Calu3 (cell line): ENCODE data around the gene COL6A3. TPM values are rescaled to one million over a fixed set of nuclear protein-coding genes. Genes with fewer than 3 reads are reported as not detected.

ENCODE experiments used
- Bru-seq: library from RNA; stranded (reverse); fragments of 400-500 nt; gene quantifications from one replicate; lab custom pipeline; 2021; lab: Mats Ljungman, UMichigan
- BruChase-seq, 2 experiments: library from RNA; stranded (reverse); fragments of 400-500 nt; gene quantifications; one replicate each; lab custom pipeline; 2021; lab: Mats Ljungman, UMichigan
- BruUV-seq: library from RNA; stranded (reverse); fragments of 400-500 nt; replicated peaks from 2 replicates; lab custom pipeline; 2021; lab: Mats Ljungman, UMichigan
- CTCF ChIA-PET: fragments of 300-600 bp; sonication (Branson Sonifier 250); formaldehyde crosslinking; loops from one replicate; lab custom pipeline; 2022; ENCODE audit warnings: antibody characterized with exemption; lab: Charles Lee
- DNase-seq: peaks from one replicate; pipeline ENCODE4 v3.0.0; 2022
- H3K27ac Mint-ChIP-seq: one replicate; pipeline ENCODE4 v1.8.0; 2022; ENCODE audit warnings: mixed read lengths; ENCODE audit not compliant: unreplicated experiment
- H3K27me3 Mint-ChIP-seq: one replicate; pipeline ENCODE4 v1.8.0; 2022; ENCODE audit warnings: mixed read lengths; ENCODE audit not compliant: unreplicated experiment
- H3K36me3 Mint-ChIP-seq: one replicate; pipeline ENCODE4 v1.8.0; 2022; ENCODE audit warnings: mild to moderate bottlenecking, moderate library complexity, mixed read lengths; ENCODE audit not compliant: insufficient read depth, unreplicated experiment
- H3K4me1 Mint-ChIP-seq: one replicate; pipeline ENCODE4 v1.8.0; 2022; ENCODE audit warnings: mild to moderate bottlenecking, low read depth, mixed read lengths; ENCODE audit not compliant: unreplicated experiment
- H3K4me3 Mint-ChIP-seq: one replicate; pipeline ENCODE4 v1.8.0; 2022; ENCODE audit warnings: mild to moderate bottlenecking, low read depth, moderate library complexity, mixed read lengths; ENCODE audit not compliant: unreplicated experiment
- H3K9me3 Mint-ChIP-seq: one replicate; pipeline ENCODE4 v1.8.0; 2022; ENCODE audit warnings: low read depth, mixed read lengths; ENCODE audit not compliant: unreplicated experiment
- CTCF ChIP-seq: fragments of 200-600 bp; IDR thresholded peaks from one replicate; pipeline ENCODE4 v1.8.0; 2022; ENCODE audit warnings: antibody characterized with exemption; ENCODE audit not compliant: unreplicated experiment
- intact Hi-C: fragments of 100-400 bp; cut with micrococcal nuclease; formaldehyde crosslinking; loops from one replicate; pipeline ENCODE4 v1.10.0; 2022; ENCODE audit not compliant: unreplicated experiment
- long read RNA-seq: library from polyadenylated mRNA; stranded (forward); transcript quantifications from one replicate; pipeline ENCODE4 v2.0.0, GENCODE V29; 2022
- total RNA-seq: library from RNA; stranded (reverse); gene quantifications from 2 replicates; pipeline ENCODE4 v1.2.3, GENCODE V29; 2022

Gene COL6A3
- total RNA-seq, result 0.07 TPM in 1 of 2 replicates, not detected in the other
- percentile 2 among the genes with signal in this experiment for Bru-seq, nascent RNA
- BruChase-seq, experiment 1, labeled RNA remaining after a 6-hour chase, result percentile 1 among the genes with signal in this experiment
- not detected for BruChase-seq, experiment 2, labeled RNA remaining after a 2-hour chase
- long read RNA-seq, result 0 reads

GRCh38 chr2:237413777-237414661 is at the start of gene COL6A3:
Gene COL6A3 (minus strand): TSS chr2:237414164. CDS start chr2:237396817, 17,347 bp downstream.
- peaks cover 83% of the 10 kb centered on the region for H3K27me3 Mint-ChIP-seq
- no peak within 1 kb of the TSS for H3K4me3 Mint-ChIP-seq
- H3K36me3 Mint-ChIP-seq, result no peaks in the 10 kb centered on the region
- no peaks in the 10 kb centered on the region for H3K9me3 Mint-ChIP-seq
- intact Hi-C loops, result loop anchor here (5.0 kb wide), 1 partner anchor 262 kb away; no protein-coding TSS in a partner anchor
- TF ChIP-seq CTCF, result no peak
- no peaks in the 10 kb centered on the region for H3K4me1 Mint-ChIP-seq
- DNase-seq, result no peak
- H3K27ac Mint-ChIP-seq, result no peak within 1 kb of the TSS
- BruUV-seq, result no TSS peak
- CTCF ChIA-PET, result interaction anchor here (1.7 kb wide), 1 partner anchor 8 kb away, joined by 4 read pairs; no protein-coding TSS in a partner anchor

GRCh38 chr2:237459741-237460174 is 45.8 kb upstream of the COL6A3 start:
- no TSS peak for BruUV-seq
- CTCF ChIA-PET, result no interaction called here
- H3K27ac Mint-ChIP-seq, result no peak overlapping the region
- H3K27me3 Mint-ChIP-seq, result peaks cover 43% of the 10 kb centered on the region
- H3K4me3 Mint-ChIP-seq, result no peak overlapping the region
- H3K36me3 Mint-ChIP-seq, result no peaks in the 10 kb centered on the region
- peaks cover 11% of the 10 kb centered on the region for H3K4me1 Mint-ChIP-seq
- peaks cover 5% of the 10 kb centered on the region for H3K9me3 Mint-ChIP-seq
- no peak for TF ChIP-seq CTCF
- intact Hi-C loops, result no loop called here
- no peak for DNase-seq

- Mint-ChIP-seq H3K9me3 (peaks cover 5% of the 10 kb centered on the region), H3K27me3 (peaks cover 48% of the 10 kb centered on the region), H3K4me1 (peaks cover 10% of the 10 kb centered on the region), H3K27ac (no peak overlapping the region), H3K36me3 (no peaks in the 10 kb centered on the region), H3K4me3 (no peak overlapping the region)
- intact Hi-C loops, result no loop called here
- DNase-seq, result no peak
- BruUV-seq, result no TSS peak
- TF ChIP-seq CTCF, result no peak
- CTCF ChIA-PET, result interaction anchor here (1.2 to 1.3 kb wide), 2 partner anchors 12 to 23 kb away, joined by 3 to 7 read pairs; no protein-coding TSS in a partner anchor
Observed at GRCh38 chr2:237459226-237459625, 45.3 kb upstream of the COL6A3 start.

GRCh38 chr2:237458519-237458918 is 44.6 kb upstream of the COL6A3 start:
- H3K9me3 Mint-ChIP-seq, result peaks cover 5% of the 10 kb centered on the region
- CTCF ChIA-PET, result interaction anchor here (1.2 to 1.3 kb wide), 2 partner anchors 13 to 24 kb away, joined by 3 to 7 read pairs; no protein-coding TSS in a partner anchor
- H3K27ac Mint-ChIP-seq, result no peak overlapping the region
- no TSS peak for BruUV-seq
- TF ChIP-seq CTCF, result no peak
- H3K36me3 Mint-ChIP-seq, result no peaks in the 10 kb centered on the region
- peaks cover 55% of the 10 kb centered on the region for H3K27me3 Mint-ChIP-seq
- no peak overlapping the region for H3K4me3 Mint-ChIP-seq
- DNase-seq, result no peak
- peaks cover 10% of the 10 kb centered on the region for H3K4me1 Mint-ChIP-seq
- intact Hi-C loops, result no loop called here
